UCSD-AML1 (cell line): Measurements from ENCODE around the gene FIBIN.

Experiments used
- DNase-seq: peaks from one replicate; lab custom pipeline; 2025; ENCODE audit not compliant: unreplicated experiment; lab: John Stamatoyannopoulos, UW

Gene FIBIN

GRCh38 chr11:27020751-27021150, 26.8 kb downstream of the FIBIN start:
- no peak for DNase-seq

- DNase-seq, result no peak
These were observed 28.8 kb downstream of the FIBIN start for GRCh38 chr11:27022659-27023251.

GRCh38 chr11:27024865-27025264, 31.0 kb downstream of the FIBIN start:
- DNase-seq, result no peak

DNA sequence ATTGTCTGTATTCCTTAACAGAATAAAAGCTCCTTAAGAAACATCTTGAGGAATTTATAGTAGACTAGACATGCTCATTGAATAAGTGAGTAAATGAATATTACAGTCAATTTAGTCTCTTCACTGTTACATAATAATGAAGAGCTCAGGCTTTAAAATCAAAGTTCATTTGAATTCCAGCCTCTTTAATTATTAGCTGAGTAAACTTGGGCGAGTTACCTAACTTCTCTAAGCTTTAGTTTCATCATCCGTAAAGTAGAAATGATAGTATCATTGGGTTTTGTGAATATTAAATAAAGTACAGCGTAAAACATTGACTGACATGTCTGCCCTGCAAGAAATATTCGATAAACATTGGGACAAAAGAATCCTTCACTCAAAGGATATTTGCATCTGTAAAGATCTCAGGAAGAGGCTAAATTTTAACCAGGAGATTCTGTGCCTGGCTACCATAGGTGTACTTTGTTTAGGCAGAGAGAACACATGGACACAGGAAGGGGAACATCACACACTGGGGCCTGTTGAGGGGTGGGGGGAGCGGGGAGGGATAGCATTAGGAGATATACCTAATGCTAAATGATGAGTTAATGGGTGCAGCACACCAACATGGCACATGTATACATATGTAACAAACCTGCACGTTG, 31.5 kb downstream of the FIBIN start:
- DNase-seq, result no peak

DNA sequence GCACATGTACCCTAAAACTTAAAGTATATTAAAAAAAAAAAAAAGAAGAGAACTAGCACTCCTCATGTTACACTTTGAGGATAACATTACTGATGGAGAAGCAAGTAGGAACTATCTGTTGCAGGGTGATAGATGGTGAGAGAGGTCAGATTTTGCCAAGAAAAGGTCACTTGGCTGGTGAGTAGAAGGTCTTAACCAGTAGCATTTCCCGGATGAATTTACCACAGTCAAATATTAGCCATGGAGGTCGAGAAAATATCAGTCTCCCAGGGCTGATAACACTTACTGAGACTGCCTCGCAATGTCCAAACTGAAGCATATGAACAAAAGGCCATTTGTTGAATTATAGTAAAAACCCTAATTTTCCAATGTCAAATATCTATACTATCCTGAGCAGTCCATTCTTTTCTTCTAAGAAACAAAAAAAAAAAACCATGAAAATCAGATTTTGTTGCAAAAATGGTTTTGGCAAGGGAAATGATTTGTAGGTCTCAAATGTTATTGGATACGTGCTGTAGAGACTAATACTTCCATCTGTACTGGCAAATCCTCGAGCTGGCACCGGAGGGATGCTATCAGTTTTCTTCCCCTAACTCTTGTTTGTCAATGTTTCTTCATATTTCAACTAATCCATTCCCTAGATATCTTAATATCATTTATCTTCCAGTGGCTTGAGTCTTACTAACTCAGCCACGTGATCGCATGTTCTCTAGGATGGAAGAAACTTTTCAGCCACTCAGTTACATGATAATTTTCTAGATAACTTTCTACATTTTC, 32.2 kb downstream of the FIBIN start:
- no peak for DNase-seq

DNA sequence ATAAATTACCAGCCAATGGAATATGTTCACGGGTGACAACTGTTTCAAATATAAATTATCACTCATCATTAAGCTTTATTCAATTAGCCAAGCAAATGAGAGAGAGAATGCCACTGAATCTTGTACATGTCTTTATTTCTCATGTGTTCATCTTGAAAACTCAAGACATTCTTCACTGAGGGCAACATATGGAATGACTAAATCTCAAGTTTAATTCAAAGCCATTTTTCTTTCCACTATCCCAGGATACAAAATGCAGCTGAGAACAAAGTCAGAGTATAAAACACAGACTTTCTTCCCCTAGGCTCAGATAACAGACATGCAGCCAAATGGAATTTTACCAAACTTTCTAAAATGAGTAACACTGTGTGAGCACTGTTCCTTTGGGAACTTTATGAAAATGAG, 34.7 kb downstream of the FIBIN start:
- no peak for DNase-seq

- no peak for DNase-seq
These were observed 36.1 kb downstream of the FIBIN start for GRCh38 chr11:27029966-27030365.

GRCh38 chr11:27031754-27032153, 37.8 kb downstream of the FIBIN start:
- DNase-seq, result no peak

DNA sequence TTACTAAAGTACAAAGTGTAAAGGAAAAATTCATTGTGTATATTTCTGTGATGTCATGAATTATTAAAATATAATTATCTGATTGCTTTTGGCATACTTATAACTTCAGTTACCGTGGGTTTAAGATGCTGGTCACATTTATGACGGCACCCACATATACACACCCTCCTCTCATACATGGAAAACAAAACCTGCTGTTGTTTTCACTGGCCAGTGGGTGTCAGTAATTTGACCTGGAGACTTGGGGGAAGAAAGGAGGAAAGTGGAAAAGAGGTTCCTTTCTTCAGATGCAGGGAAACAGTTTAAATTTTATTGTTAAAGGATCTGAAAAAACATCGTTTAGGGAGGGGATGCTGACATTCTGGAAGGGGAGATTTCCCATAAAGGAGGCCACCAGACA, 46.0 kb downstream of the FIBIN start:
- no peak for DNase-seq

- DNase-seq, result no peak
These were observed 46.6 kb downstream of the FIBIN start, which contains the start of gene BBOX1 for GRCh38 chr11:27040302-27041115. Gene BBOX1, plus strand, starts transcription at chr11:27040815. Its CDS starts 14,616 bp downstream, at chr11:27055431.

- no peak for DNase-seq
These were observed 47.4 kb downstream of the FIBIN start for GRCh38 chr11:27041141-27041899.
